HepG2 (cell line): ENCODE results near the gene OGG1. TPM values are rescaled to one million over a fixed set of nuclear protein-coding genes. Genes with fewer than 3 reads are reported as not detected.
A peak's percentile ranks its signal among the peaks of the same experiment; 100 is the strongest.

Experiments used
- CCAR2 ChIP-seq: fragments of 200-400 bp; formaldehyde crosslinking; optimal IDR thresholded peaks from 2 replicates; pipeline ENCODE3; 2018; ENCODE audit warnings: low read depth, mild to moderate bottlenecking, low read length, moderate library complexity
- JUNB ChIP-seq: sonication (generic); formaldehyde crosslinking; IDR thresholded peaks from 2 replicates; pipeline ENCODE4 v1.8.0; 2022; ENCODE audit warnings: missing genetic modification reagents, mild to moderate bottlenecking, borderline replicate concordance
- MNT ChIP-seq: fragments of 450-650 bp; IDR thresholded peaks from 2 replicates; pipeline ENCODE4 v1.6.1; 2016
- NR1H2 ChIP-seq: sonication (generic); formaldehyde crosslinking; IDR thresholded peaks from 2 replicates; pipeline ENCODE4 v1.8.1; 2022; ENCODE audit warnings: low read depth, missing genetic modification reagents, borderline replicate concordance
- RBFOX2 ChIP-seq: fragments of 200-400 bp; formaldehyde crosslinking; IDR thresholded peaks from 2 replicates; pipeline ENCODE4 v1.6.1; 2017; ENCODE audit warnings: low read depth, mild to moderate bottlenecking, low read length
- SRSF9 ChIP-seq: fragments of 200-400 bp; formaldehyde crosslinking; IDR thresholded peaks from 2 replicates; pipeline ENCODE4 v1.6.1; 2018; ENCODE audit warnings: borderline replicate concordance, mild to moderate bottlenecking, low read depth, low read length; ENCODE audit not compliant: insufficient read depth, poor library complexity, severe bottlenecking
- TARDBP ChIP-seq: sonication (generic); formaldehyde crosslinking; IDR thresholded peaks from 2 replicates; pipeline ENCODE4 v1.8.0; 2022; ENCODE audit warnings: mild to moderate bottlenecking, missing genetic modification reagents
- TRAFD1 ChIP-seq: sonication (generic); formaldehyde crosslinking; IDR thresholded peaks from 2 replicates; pipeline ENCODE4 v1.5.1; 2020; ENCODE audit warnings: missing genetic modification reagents, mild to moderate bottlenecking, borderline replicate concordance
- TRIM22 ChIP-seq: fragments of 450-650 bp; IDR thresholded peaks from 2 replicates; pipeline ENCODE4 v1.6.1; 2017
- ZFP62 ChIP-seq: sonication (generic); formaldehyde crosslinking; IDR thresholded peaks from 2 replicates; pipeline ENCODE4 v1.4.0; 2020; ENCODE audit warnings: missing genetic modification reagents
- ZNF263 ChIP-seq: sonication (generic); formaldehyde crosslinking; IDR thresholded peaks from 2 replicates; pipeline ENCODE4 v1.4.0; 2020; ENCODE audit warnings: missing genetic modification reagents
- ZNF280D ChIP-seq: sonication (generic); formaldehyde crosslinking; IDR thresholded peaks from 2 replicates; pipeline ENCODE4 v1.5.1; 2020; ENCODE audit warnings: mild to moderate bottlenecking, missing genetic modification reagents
- ZNF296 ChIP-seq: sonication (generic); formaldehyde crosslinking; conservative IDR thresholded peaks from 2 replicates; pipeline ENCODE4 v1.5.0; 2020; ENCODE audit warnings: mild to moderate bottlenecking, missing genetic modification reagents
- ZNF503 ChIP-seq: sonication (generic); formaldehyde crosslinking; IDR thresholded peaks from 2 replicates; pipeline ENCODE4 v1.4.0; 2020; ENCODE audit warnings: missing genetic modification reagents
- ZNF513 ChIP-seq: sonication (generic); formaldehyde crosslinking; conservative IDR thresholded peaks from 2 replicates; pipeline ENCODE4 v1.5.0; 2020; ENCODE audit warnings: missing genetic modification reagents
- ZNF747 ChIP-seq: sonication (generic); formaldehyde crosslinking; IDR thresholded peaks from 2 replicates; pipeline ENCODE4 v1.8.1; 2023; ENCODE audit warnings: missing genetic modification reagents, mild to moderate bottlenecking, borderline replicate concordance
- ZNF749 ChIP-seq: sonication (generic); formaldehyde crosslinking; IDR thresholded peaks from 2 replicates; pipeline ENCODE4 v1.8.0; 2022; ENCODE audit warnings: mild to moderate bottlenecking, missing genetic modification reagents, moderate library complexity, borderline replicate concordance
- polyA plus RNA-seq, 8 experiments: library from polyadenylated mRNA; depleted of rRNA in 3 of 8; stranded (reverse) in 7 of 8; unstranded in 1 of 8; fragments of >200 nt; fragmentation: Illumina TruSeq in 4 of 8; extraction: Trizol in 4 of 8; gene quantifications; 2 replicates each; pipeline versions ENCODE4 v1.2.1 to v1.2.3, GENCODE V29; 2011 to 2016; ENCODE audit warnings: low read depth in 4 of 8, missing spikeins in 1 of 8, mixed read lengths in 1 of 8; ENCODE audit not compliant: insufficient read depth in 1 of 8
- total RNA-seq, 5 experiments: library from RNA; depleted of rRNA; stranded (reverse); fragments of >200 nt; fragmentation: Illumina TruSeq; extraction: Trizol; gene quantifications; 2 replicates each; pipeline ENCODE4 v1.2.3, GENCODE V29; 2016; ENCODE audit warnings: low read depth in 1 of 5

OGG1 gene
- total and polyA plus RNA-seq, 2 of the 13 experiments (the other 11 are each of a cell fraction or from before 2014, with no cell fraction given): 28.7 to 33.2 TPM

GRCh38 chr3:9792405-9793160 lies 42.8 kb downstream of the OGG1 start, which contains the start of the genes ARPC4 and TADA3 (continued):
- TF ChIP-seq JUNB (CRISPR knock-in tag): no peak
- TF ChIP-seq TRAFD1 (CRISPR knock-in tag): no peak
- peak; percentile 22; the same call in 1 of the 2 replicates for TF ChIP-seq ZNF747 (CRISPR knock-in tag)
- TF ChIP-seq TRIM22: no peak
- no peak for TF ChIP-seq ZNF513
- no peak for TF ChIP-seq MNT
- no peak; the same call in 1 of the 2 replicates for TF ChIP-seq ZNF503 (CRISPR knock-in tag)
- TF ChIP-seq ZNF296 (CRISPR knock-in tag): no peak
- TF ChIP-seq ZNF749 (CRISPR knock-in tag): no peak
- peak; percentile 97 for TF ChIP-seq RBFOX2
- no peak for TF ChIP-seq TARDBP (CRISPR knock-in tag)
- TF ChIP-seq ZFP62 (CRISPR knock-in tag): no peak
- TF ChIP-seq SRSF9: no peak
- no peak for TF ChIP-seq ZNF263 (CRISPR knock-in tag)
- no peak for TF ChIP-seq CCAR2
- TF ChIP-seq NR1H2: no peak
- TF ChIP-seq ZNF280D (CRISPR knock-in tag): no peak
